ENCODE data around the gene SLC22A16.

DNA sequence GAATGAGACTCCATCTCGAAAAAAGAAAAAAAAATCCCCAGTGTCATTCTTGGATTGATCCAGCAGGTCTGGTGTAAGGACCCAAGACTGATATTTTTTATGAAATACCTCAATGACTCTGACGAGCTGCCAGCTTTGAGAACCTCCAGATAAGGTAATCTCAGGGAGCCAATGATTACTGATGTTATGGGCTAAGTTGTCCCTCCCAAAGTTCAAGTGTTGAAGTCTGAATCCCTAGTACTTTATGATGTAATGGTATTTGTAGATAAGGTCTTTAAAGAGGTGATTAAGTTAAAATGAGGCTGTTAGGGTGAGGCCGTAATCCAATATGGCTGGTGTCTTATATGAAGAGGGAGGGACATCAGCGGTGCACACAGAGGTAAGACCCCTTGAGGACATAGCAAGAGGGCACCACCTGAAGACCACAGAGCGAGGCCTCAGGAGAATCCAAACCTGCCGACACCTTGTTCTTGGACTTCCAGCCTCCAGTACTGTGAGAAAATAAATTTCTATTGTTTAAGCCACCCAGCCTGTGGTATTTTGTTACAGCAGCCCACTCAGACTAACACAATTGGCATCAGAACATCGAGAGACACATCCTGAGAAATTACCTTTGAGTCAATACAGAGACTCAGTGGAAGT, 41.3 kb downstream of the SLC22A16 start:
- no peak for TF ChIP-seq SP1 (IDR thresholded peaks at IDR 0.05)
- no peak for TF ChIP-seq SP1 (CRISPR knock-in tag; IDR thresholded peaks at IDR 0.05)
- TF ChIP-seq GTF2F1 (IDR thresholded peaks at IDR 0.05; ENCODE audit: low read length) = no peak
- TF ChIP-seq KLF16 (CRISPR knock-in tag; IDR thresholded peaks at IDR 0.05) = no peak
- TF ChIP-seq BRCA1 (CRISPR knock-in tag; IDR thresholded peaks at IDR 0.05) = no peak
- TF ChIP-seq SOX6 (IDR thresholded peaks at IDR 0.05) = no peak
- TF ChIP-seq SOX6 (CRISPR knock-in tag; IDR thresholded peaks at IDR 0.05) = no peak
- TF ChIP-seq, protein P1, sequence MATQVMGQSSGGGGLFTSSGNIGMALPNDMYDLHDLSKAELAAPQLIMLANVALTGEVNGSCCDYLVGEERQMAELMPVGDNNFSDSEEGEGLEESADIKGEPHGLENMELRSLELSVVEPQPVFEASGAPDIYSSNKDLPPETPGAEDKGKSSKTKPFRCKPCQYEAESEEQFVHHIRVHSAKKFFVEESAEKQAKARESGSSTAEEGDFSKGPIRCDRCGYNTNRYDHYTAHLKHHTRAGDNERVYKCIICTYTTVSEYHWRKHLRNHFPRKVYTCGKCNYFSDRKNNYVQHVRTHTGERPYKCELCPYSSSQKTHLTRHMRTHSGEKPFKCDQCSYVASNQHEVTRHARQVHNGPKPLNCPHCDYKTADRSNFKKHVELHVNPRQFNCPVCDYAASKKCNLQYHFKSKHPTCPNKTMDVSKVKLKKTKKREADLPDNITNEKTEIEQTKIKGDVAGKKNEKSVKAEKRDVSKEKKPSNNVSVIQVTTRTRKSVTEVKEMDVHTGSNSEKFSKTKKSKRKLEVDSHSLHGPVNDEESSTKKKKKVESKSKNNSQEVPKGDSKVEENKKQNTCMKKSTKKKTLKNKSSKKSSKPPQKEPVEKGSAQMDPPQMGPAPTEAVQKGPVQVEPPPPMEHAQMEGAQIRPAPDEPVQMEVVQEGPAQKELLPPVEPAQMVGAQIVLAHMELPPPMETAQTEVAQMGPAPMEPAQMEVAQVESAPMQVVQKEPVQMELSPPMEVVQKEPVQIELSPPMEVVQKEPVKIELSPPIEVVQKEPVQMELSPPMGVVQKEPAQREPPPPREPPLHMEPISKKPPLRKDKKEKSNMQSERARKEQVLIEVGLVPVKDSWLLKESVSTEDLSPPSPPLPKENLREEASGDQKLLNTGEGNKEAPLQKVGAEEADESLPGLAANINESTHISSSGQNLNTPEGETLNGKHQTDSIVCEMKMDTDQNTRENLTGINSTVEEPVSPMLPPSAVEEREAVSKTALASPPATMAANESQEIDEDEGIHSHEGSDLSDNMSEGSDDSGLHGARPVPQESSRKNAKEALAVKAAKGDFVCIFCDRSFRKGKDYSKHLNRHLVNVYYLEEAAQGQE (IDR thresholded peaks at IDR 0.05; ENCODE audit: borderline replicate concordance in 1 of 2, low read depth in 1 of 2, low read length in 2 of 2) = no peak

Measured in HepG2 (cell line).